Measurements from ENCODE around the gene SMG6. TPM values are rescaled to one million over a fixed set of nuclear protein-coding genes. Genes with fewer than 3 reads are reported as not detected.

The SMG6 gene
- polyA plus RNA-seq, 1 experiment: 27.3 TPM

- no peaks in the 10 kb centered on the region for H3K9me3 ChIP-seq (ENCODE audit: control insufficient read depth, insufficient read depth, low read length)
- TF ChIP-seq CTCF (IDR thresholded peaks at IDR 0.05; ENCODE audit: low read depth, low read length): no peak
- ChIA-PET CTCF (interaction anchor here (1.4 to 1.9 kb wide), 2 partner anchors 17 to 140 kb away, joined by 3 to 6 read pairs; no protein-coding TSS in a partner anchor), POLR2A (no interaction called here)
- no peak overlapping the region for H3K27ac ChIP-seq (ENCODE audit: low read depth, low read length)
- no peak for DNase-seq (ENCODE audit: low read depth, low spot score)
- H3K4me3 ChIP-seq (ENCODE audit: low read depth, low read length): peak overlapping the region; percentile 67
- peaks cover 4% of the 10 kb centered on the region for H3K27me3 ChIP-seq (ENCODE audit: control insufficient read depth, insufficient read depth, low read length)
Observed at GRCh38 chr17:2048805-2049204, 254.8 kb downstream of the SMG6 start.

GRCh38 chr17:2047590-2047989 is 256.0 kb downstream of the SMG6 start:
- ChIA-PET POLR2A (no interaction called here), CTCF (interaction anchor here (1.9 kb wide), 1 partner anchor 139 kb away, joined by 6 read pairs; no protein-coding TSS in a partner anchor)
- Histone ChIP-seq H3K4me3 (ENCODE audit: low read depth, low read length) (no peak overlapping the region), H3K27me3 (ENCODE audit: control insufficient read depth, insufficient read depth, low read length) (peaks cover 4% of the 10 kb centered on the region), H3K9me3 (ENCODE audit: control insufficient read depth, insufficient read depth, low read length) (no peaks in the 10 kb centered on the region), H3K27ac (ENCODE audit: low read depth, low read length) (no peak overlapping the region)
- TF ChIP-seq CTCF (IDR thresholded peaks at IDR 0.05; ENCODE audit: low read depth, low read length): no peak
- no peak for DNase-seq (ENCODE audit: low read depth, low spot score)

- POLR2A ChIA-PET: interaction anchor here (0.5 to 0.7 kb wide), 4 partner anchors 13 to 151 kb away, joined by 4 to 12 read pairs (median 5); no protein-coding TSS in a partner anchor
- Histone ChIP-seq H3K27ac (ENCODE audit: low read depth, low read length) (peak overlapping the region; percentile 65), H3K27me3 (ENCODE audit: control insufficient read depth, insufficient read depth, low read length) (no peaks in the 10 kb centered on the region), H3K4me3 (ENCODE audit: low read depth, low read length) (no peak overlapping the region), H3K9me3 (ENCODE audit: control insufficient read depth, insufficient read depth, low read length) (no peaks in the 10 kb centered on the region)
- no peak for TF ChIP-seq CTCF (IDR thresholded peaks at IDR 0.05; ENCODE audit: low read depth, low read length)
- DNase-seq (ENCODE audit: low read depth, low spot score): no peak
- CTCF ChIA-PET: interaction anchor here (0.9 to 1.9 kb wide), 2 partner anchors 10 to 136 kb away, joined by 3 to 8 read pairs; no protein-coding TSS in a partner anchor
Observed at GRCh38 chr17:2044263-2044894, 259.2 kb downstream of the SMG6 start.

- POLR2A ChIA-PET: interaction anchor here (0.6 to 0.7 kb wide), 3 partner anchors 220 to 786 kb away, joined by 3 to 9 read pairs (median 5); no protein-coding TSS in a partner anchor
- peak overlapping the region; percentile 65 for H3K27ac ChIP-seq (ENCODE audit: low read depth, low read length)
- H3K9me3 ChIP-seq (ENCODE audit: control insufficient read depth, insufficient read depth, low read length): no peaks in the 10 kb centered on the region
- TF ChIP-seq CTCF (IDR thresholded peaks at IDR 0.05; ENCODE audit: low read depth, low read length): no peak
- DNase-seq (ENCODE audit: low read depth, low spot score): no peak
- no peaks in the 10 kb centered on the region for H3K27me3 ChIP-seq (ENCODE audit: control insufficient read depth, insufficient read depth, low read length)
- CTCF ChIA-PET: interaction anchor here (0.7 to 1.9 kb wide), 3 partner anchors 11 to 214 kb away, joined by 3 to 8 read pairs (median 3); no protein-coding TSS in a partner anchor
- H3K4me3 ChIP-seq (ENCODE audit: low read depth, low read length): no peak overlapping the region
Observed at GRCh38 chr17:2043785-2044184, 259.8 kb downstream of the SMG6 start.

- H3K27ac ChIP-seq (ENCODE audit: low read depth, low read length): peak overlapping the region; percentile 52
- no peak for DNase-seq (ENCODE audit: low read depth, low spot score)
- H3K4me3 ChIP-seq (ENCODE audit: low read depth, low read length): peak overlapping the region; percentile 89
- ChIA-PET CTCF (no interaction called here), POLR2A (no interaction called here)
- no peak for TF ChIP-seq CTCF (IDR thresholded peaks at IDR 0.05; ENCODE audit: low read depth, low read length)
- H3K27me3 ChIP-seq (ENCODE audit: control insufficient read depth, insufficient read depth, low read length): no peaks in the 10 kb centered on the region
- H3K9me3 ChIP-seq (ENCODE audit: control insufficient read depth, insufficient read depth, low read length): no peaks in the 10 kb centered on the region
Observed at GRCh38 chr17:2042933-2043332, 260.7 kb downstream of the SMG6 start.
